Hematopoietic multipotent progenitor cell treated with erythropoietin and hydrocortisone succinate and interleukin-3 and kit ligand, for 4 days (in vitro differentiated cells): Measurements from ENCODE around the gene DNAJC25.

ENCODE experiments used
- DNase-seq: peaks from one replicate; pipeline ENCODE4 v3.0.0-alpha.2; 2015

Gene DNAJC25

GRCh38 chr9:111628411-111628810 lies 2.7 kb upstream of the DNAJC25 start:
- no peak for DNase-seq

GRCh38 chr9:111630182-111630963 lies 761 bp upstream of the DNAJC25 start:
- DNase-seq = peak; percentile 8

- DNase-seq = no peak
Observed at GRCh38 chr9:111630964-111631213, 245 bp upstream of the DNAJC25 start.

- DNase-seq = peak; percentile 22
Observed at GRCh38 chr9:111632060-111632459, 926 bp downstream of the DNAJC25 start.

GRCh38 chr9:111632695-111633388 lies 1.7 kb downstream of the DNAJC25 start:
- DNase-seq = no peak

GRCh38 chr9:111633389-111633736 lies 2.2 kb downstream of the DNAJC25 start:
- no peak for DNase-seq

- DNase-seq = no peak
Observed at GRCh38 chr9:111634860-111635259, 3.7 kb downstream of the DNAJC25 start.

- DNase-seq = no peak
Observed at GRCh38 chr9:111637421-111637950, 6.4 kb downstream of the DNAJC25 start.

- DNase-seq = no peak
Observed at GRCh38 chr9:111644195-111644772, 13.2 kb downstream of the DNAJC25 start.

GRCh38 chr9:111645806-111646205 lies 14.7 kb downstream of the DNAJC25 start:
- no peak for DNase-seq

GRCh38 chr9:111646417-111646816 lies 15.3 kb downstream of the DNAJC25 start:
- no peak for DNase-seq

- no peak for DNase-seq
Observed at GRCh38 chr9:111648066-111648465, 16.9 kb downstream of the DNAJC25 start.

GRCh38 chr9:111649016-111649415 lies 17.9 kb downstream of the DNAJC25 start:
- DNase-seq = no peak

- DNase-seq = no peak
Observed at GRCh38 chr9:111657051-111657450, 25.9 kb downstream of the DNAJC25 start.

GRCh38 chr9:111658943-111659342 lies 27.8 kb downstream of the DNAJC25 start:
- no peak for DNase-seq

- no peak for DNase-seq
Observed at GRCh38 chr9:111659691-111660090, 28.6 kb downstream of the DNAJC25 start.

- peak; percentile 81 for DNase-seq
Observed at GRCh38 chr9:111661150-111661801, 30.1 kb downstream of the DNAJC25 start, which contains the start of gene GNG10. Gene GNG10 (plus strand): TSS chr9:111661605. CDS start chr9:111661635, 30 bp downstream.

- DNase-seq = peak; percentile 42
Observed at GRCh38 chr9:111661802-111662521, 30.8 kb downstream of the DNAJC25 start.

GRCh38 chr9:111662576-111663300 lies 31.6 kb downstream of the DNAJC25 start:
- DNase-seq = peak; percentile 49

- DNase-seq = no peak
Observed at GRCh38 chr9:111663301-111663823, 32.2 kb downstream of the DNAJC25 start.

GRCh38 chr9:111668026-111668573 lies 37.0 kb downstream of the DNAJC25 start:
- DNase-seq = no peak
